ENCODE results near the gene EDNRA.

DNA sequence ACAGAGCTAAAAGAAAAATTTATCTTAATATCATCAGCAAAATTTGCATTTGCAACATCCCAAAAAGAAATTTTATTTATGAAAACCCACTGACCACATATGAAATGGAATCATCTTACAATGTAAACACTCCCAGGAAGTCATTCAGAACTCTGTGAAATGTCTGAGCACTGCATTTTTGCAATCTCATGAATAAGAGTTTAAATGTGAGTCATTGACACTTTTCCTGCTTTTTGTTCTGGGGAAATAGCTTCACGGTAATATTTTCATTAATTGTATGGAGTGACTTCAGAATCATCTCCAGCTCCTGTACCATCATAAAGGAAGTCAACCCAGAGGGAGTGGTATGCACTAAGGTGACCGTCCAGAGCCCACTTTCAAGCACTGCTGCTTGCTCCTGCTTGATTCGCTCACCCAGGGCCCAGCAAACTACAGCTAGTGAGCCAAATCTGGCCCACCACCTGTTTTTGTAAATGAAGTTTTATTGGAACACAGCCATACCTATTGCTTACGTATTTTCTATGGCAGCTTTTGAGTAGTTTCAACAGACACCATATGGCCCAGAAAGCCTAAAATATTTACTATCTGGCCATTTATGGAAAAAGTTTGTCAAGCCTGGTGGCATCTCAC lies 17.2 kb downstream of the EDNRA start:
- no peak for TF ChIP-seq EZH2 (IDR thresholded peaks at IDR 0.05; ENCODE audit: borderline replicate concordance, low read length)
- TF ChIP-seq, protein P1, sequence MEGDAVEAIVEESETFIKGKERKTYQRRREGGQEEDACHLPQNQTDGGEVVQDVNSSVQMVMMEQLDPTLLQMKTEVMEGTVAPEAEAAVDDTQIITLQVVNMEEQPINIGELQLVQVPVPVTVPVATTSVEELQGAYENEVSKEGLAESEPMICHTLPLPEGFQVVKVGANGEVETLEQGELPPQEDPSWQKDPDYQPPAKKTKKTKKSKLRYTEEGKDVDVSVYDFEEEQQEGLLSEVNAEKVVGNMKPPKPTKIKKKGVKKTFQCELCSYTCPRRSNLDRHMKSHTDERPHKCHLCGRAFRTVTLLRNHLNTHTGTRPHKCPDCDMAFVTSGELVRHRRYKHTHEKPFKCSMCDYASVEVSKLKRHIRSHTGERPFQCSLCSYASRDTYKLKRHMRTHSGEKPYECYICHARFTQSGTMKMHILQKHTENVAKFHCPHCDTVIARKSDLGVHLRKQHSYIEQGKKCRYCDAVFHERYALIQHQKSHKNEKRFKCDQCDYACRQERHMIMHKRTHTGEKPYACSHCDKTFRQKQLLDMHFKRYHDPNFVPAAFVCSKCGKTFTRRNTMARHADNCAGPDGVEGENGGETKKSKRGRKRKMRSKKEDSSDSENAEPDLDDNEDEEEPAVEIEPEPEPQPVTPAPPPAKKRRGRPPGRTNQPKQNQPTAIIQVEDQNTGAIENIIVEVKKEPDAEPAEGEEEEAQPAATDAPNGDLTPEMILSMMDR (conservative IDR thresholded peaks at IDR 0.05 in 1 of 2, IDR thresholded peaks at IDR 0.05 in 1 of 2; ENCODE audit: extremely low read depth in 1 of 2, insufficient read depth in 1 of 2, low read depth in 1 of 2, low read length in 2 of 2) = no peak
